Hepatocyte (in vitro differentiated cells): ENCODE data around the gene RRAS. TPM values are rescaled to one million over a fixed set of nuclear protein-coding genes. Genes with fewer than 3 reads are reported as not detected.

Experiments
- DNase-seq: peaks from one replicate; pipeline ENCODE4 v3.0.0-alpha.2; 2016; ENCODE audit warnings: low spot score
- H2AFZ ChIP-seq: fragments of 200-600 bp; sonication (generic); 2 replicates; pipeline ENCODE4 v1.6.0; 2016; ENCODE audit warnings: antibody characterized with exemption, mild to moderate bottlenecking
- H3K27ac ChIP-seq: fragments of 200-600 bp; sonication (generic); 2 replicates; pipeline ENCODE4 v1.5.1; 2016; ENCODE audit warnings: mild to moderate bottlenecking
- H3K27me3 ChIP-seq: fragments of 200-600 bp; sonication (generic); 2 replicates; pipeline ENCODE4 v1.6.1; 2016
- H3K36me3 ChIP-seq: fragments of 200-600 bp; sonication (generic); replicated peaks from 2 replicates; pipeline ENCODE4 v1.5.1; 2016; ENCODE audit warnings: low read depth; ENCODE audit not compliant: insufficient read depth
- H3K4me1 ChIP-seq: fragments of 200-600 bp; sonication (generic); 2 replicates; pipeline ENCODE4 v1.5.1; 2016; ENCODE audit warnings: mild to moderate bottlenecking, moderate library complexity; ENCODE audit not compliant: insufficient read depth
- H3K4me2 ChIP-seq: fragments of 200-600 bp; sonication (generic); 2 replicates; pipeline ENCODE4 v1.6.0; 2016
- H3K4me3 ChIP-seq: fragments of 200-600 bp; sonication (generic); 2 replicates; pipeline ENCODE4 v1.5.1; 2016; ENCODE audit warnings: mild to moderate bottlenecking
- H3K79me2 ChIP-seq: fragments of 200-600 bp; sonication (generic); 2 replicates; pipeline ENCODE4 v1.6.0; 2017; ENCODE audit warnings: mild to moderate bottlenecking
- H3K9me2 ChIP-seq: fragments of 200-600 bp; sonication (generic); replicated peaks from 2 replicates; pipeline ENCODE4 v1.6.0; 2017; ENCODE audit warnings: mild to moderate bottlenecking; ENCODE audit not compliant: insufficient read depth
- H3K9me3 ChIP-seq: fragments of 200-600 bp; sonication (generic); 2 replicates; pipeline ENCODE4 v1.5.1; 2016; ENCODE audit warnings: low read depth, mild to moderate bottlenecking
- H4K20me1 ChIP-seq: fragments of 200-600 bp; sonication (generic); 2 replicates; pipeline ENCODE4 v1.6.0; 2016; ENCODE audit warnings: mild to moderate bottlenecking; ENCODE audit not compliant: insufficient read depth, poor library complexity, severe bottlenecking
- EZH2 ChIP-seq: fragments of 200-600 bp; sonication (generic); IDR thresholded peaks from 2 replicates; pipeline ENCODE4 v1.6.1; 2016; ENCODE audit warnings: antibody characterized with exemption, mild to moderate bottlenecking, borderline replicate concordance
- EZH2phosphoT487 ChIP-seq: fragments of 200-600 bp; sonication (generic); IDR thresholded peaks from one replicate; pipeline ENCODE4 v1.6.1; 2018; ENCODE audit warnings: antibody characterized with exemption, mild to moderate bottlenecking, low read depth, moderate library complexity; ENCODE audit not compliant: unreplicated experiment, severe bottlenecking
- WGBS: methylation state at CpG from one replicate; pipeline ENCODE4 v1.1.6; 2016; ENCODE audit warnings: low lambda C conversion rate; ENCODE audit errors: missing lambda C conversion rate; 5-methylcytosine and 5-hydroxymethylcytosine counted together
- polyA plus RNA-seq: library from polyadenylated mRNA; unstranded; fragments of >200 nt; fragmentation: Nextera tagmentation; extraction: Ambion mirVana; gene quantifications from 2 replicates; pipeline ENCODE4 v1.2.1, GENCODE V29; 2016
- total RNA-seq: library from RNA; depleted of rRNA; stranded (reverse); fragments of >200 nt; gene quantifications from 2 replicates; pipeline ENCODE4 v1.2.3, GENCODE V29; 2014
- TF ChIP-seq, protein P1 (sequence below): fragments of 200-600 bp; sonication (generic); IDR thresholded peaks from 2 replicates; pipeline ENCODE4 v1.5.1; 2016; ENCODE audit warnings: antibody characterized with exemption, mild to moderate bottlenecking; ENCODE audit not compliant: poor library complexity

RRAS gene
- total RNA-seq (19.2 and 32.6 TPM in 2 replicates), polyA plus RNA-seq (107 and 125 TPM in 2 replicates)

- peak; percentile 100 for DNase-seq
- H3K4me1 ChIP-seq, result peaks cover 38% of the 10 kb centered on the region
- peak within 1 kb of the TSS; percentile 100 for H3K27ac ChIP-seq
- peak within 1 kb of the TSS; percentile 79 for H3K4me2 ChIP-seq
- H3K9me2 ChIP-seq, result no peaks in the 10 kb centered on the region
- H3K27me3 ChIP-seq, result no peaks in the 10 kb centered on the region
- peaks cover 32% of the 10 kb centered on the region for H3K79me2 ChIP-seq
- no peaks in the 10 kb centered on the region for H3K36me3 ChIP-seq
- no peaks in the 10 kb centered on the region for H3K9me3 ChIP-seq
- H2AFZ ChIP-seq, result no peak within 1 kb of the TSS
- H3K4me3 ChIP-seq, result peak within 1 kb of the TSS; percentile 22
- TF ChIP-seq EZH2phosphoT487 (no peak), EZH2 (no peak)
- TF ChIP-seq, protein P1, sequence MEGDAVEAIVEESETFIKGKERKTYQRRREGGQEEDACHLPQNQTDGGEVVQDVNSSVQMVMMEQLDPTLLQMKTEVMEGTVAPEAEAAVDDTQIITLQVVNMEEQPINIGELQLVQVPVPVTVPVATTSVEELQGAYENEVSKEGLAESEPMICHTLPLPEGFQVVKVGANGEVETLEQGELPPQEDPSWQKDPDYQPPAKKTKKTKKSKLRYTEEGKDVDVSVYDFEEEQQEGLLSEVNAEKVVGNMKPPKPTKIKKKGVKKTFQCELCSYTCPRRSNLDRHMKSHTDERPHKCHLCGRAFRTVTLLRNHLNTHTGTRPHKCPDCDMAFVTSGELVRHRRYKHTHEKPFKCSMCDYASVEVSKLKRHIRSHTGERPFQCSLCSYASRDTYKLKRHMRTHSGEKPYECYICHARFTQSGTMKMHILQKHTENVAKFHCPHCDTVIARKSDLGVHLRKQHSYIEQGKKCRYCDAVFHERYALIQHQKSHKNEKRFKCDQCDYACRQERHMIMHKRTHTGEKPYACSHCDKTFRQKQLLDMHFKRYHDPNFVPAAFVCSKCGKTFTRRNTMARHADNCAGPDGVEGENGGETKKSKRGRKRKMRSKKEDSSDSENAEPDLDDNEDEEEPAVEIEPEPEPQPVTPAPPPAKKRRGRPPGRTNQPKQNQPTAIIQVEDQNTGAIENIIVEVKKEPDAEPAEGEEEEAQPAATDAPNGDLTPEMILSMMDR, result no peak
- under 1% methylated on average over 43 of the region's 51 CpGs for WGBS
- H4K20me1 ChIP-seq, result peaks cover 9% of the 10 kb centered on the region
Observed at GRCh38 chr19:49640113-49640898, at the start of gene RRAS. Gene RRAS, minus strand, starts transcription at chr19:49640143. Its CDS starts 45 bp downstream, at chr19:49640098.

GRCh38 chr19:49689133-49690078 lies 49.5 kb upstream of the RRAS start, which contains the start of gene ADM5:
Gene ADM5, plus strand, starts transcription at chr19:49689594. Its CDS starts 244 bp downstream, at chr19:49689838.
- H3K4me3 ChIP-seq, result peak within 1 kb of the TSS; percentile 63
- H3K36me3 ChIP-seq, result peaks cover 3% of the 10 kb centered on the region
- peak within 1 kb of the TSS; percentile 90 for H2AFZ ChIP-seq
- H3K9me3 ChIP-seq, result no peaks in the 10 kb centered on the region
- WGBS, result 62% methylated on average over 53 of the region's 54 CpGs
- peaks cover 17% of the 10 kb centered on the region for H3K4me1 ChIP-seq
- H4K20me1 ChIP-seq, result no peaks in the 10 kb centered on the region
- peak; percentile 72 for DNase-seq
- peak within 1 kb of the TSS; percentile 61 for H3K27ac ChIP-seq
- peak within 1 kb of the TSS; percentile 97 for H3K4me2 ChIP-seq
- TF ChIP-seq EZH2phosphoT487 (no peak), EZH2 (no peak)
- TF ChIP-seq, protein P1, result peak; percentile 59
- no peaks in the 10 kb centered on the region for H3K9me2 ChIP-seq
- peaks cover 5% of the 10 kb centered on the region for H3K27me3 ChIP-seq
- H3K79me2 ChIP-seq, result no peaks in the 10 kb centered on the region

DNA sequence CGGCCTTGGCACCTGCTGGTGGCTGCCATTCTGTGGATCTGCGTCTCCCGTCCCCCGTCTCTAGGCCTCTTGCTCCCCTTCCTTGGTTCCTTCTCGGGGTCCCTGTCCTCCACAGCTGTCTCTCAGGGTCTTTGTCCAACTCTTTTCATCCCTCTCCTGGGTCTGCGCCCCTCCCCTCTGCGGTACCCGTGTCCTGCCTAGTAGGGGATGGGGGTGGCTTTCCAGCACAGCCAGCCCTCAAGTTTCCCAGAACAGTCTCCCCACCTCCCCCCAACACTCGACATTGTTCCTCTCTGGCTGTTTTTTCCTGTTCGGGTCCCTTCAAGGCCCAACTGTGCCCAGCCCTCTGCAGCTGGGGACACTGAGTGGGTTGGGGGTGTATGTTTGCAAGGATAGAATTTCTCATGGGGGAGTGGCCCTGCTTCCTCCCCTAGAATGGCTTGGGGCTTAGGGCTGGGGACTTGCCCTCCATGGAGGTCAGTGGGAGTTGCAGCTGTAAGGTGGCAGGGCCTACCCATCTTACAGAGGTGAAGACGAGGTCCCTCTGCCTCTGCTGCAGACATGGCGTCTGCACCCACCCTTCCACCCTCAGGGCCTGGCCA lies 48.7 kb upstream of the RRAS start:
- TF ChIP-seq, protein P1, result no peak
- TF ChIP-seq EZH2phosphoT487 (no peak), EZH2 (no peak)
- H3K27ac ChIP-seq, result no peak overlapping the region
- peaks cover 17% of the 10 kb centered on the region for H3K4me1 ChIP-seq
- H4K20me1 ChIP-seq, result no peaks in the 10 kb centered on the region
- no peak for DNase-seq
- peaks cover 5% of the 10 kb centered on the region for H3K27me3 ChIP-seq
- no peak overlapping the region for H3K4me3 ChIP-seq
- H3K36me3 ChIP-seq, result peaks cover 3% of the 10 kb centered on the region
- H3K9me2 ChIP-seq, result no peaks in the 10 kb centered on the region
- H3K4me2 ChIP-seq, result no peak overlapping the region
- H2AFZ ChIP-seq, result no peak overlapping the region
- 90% methylated on average over 12 of the region's 12 CpGs for WGBS
- H3K9me3 ChIP-seq, result no peaks in the 10 kb centered on the region
- H3K79me2 ChIP-seq, result no peaks in the 10 kb centered on the region
